Common myeloid progenitor, CD34-positive (primary cell): ENCODE measurements around the gene YARS1.
A peak's percentile ranks its signal among the peaks of the same experiment; 100 is the strongest.
"Not testable (repeated sequence)": the region's sequence is repeated elsewhere in the genome, so short reads cannot be mapped to it uniquely, and the experiment has no call there.

Experiments used
- CTCF ChIA-PET: fragments of 350-600 bp; sonication (Branson Sonifier 250); formaldehyde crosslinking; loops from one replicate; lab custom pipeline; 2021; ENCODE audit warnings: antibody characterized with exemption; lab: Charles Lee
- POLR2A ChIA-PET: fragments of 350-600 bp; sonication (Branson Sonifier 250); formaldehyde crosslinking; loops from one replicate; lab custom pipeline; 2021; ENCODE audit warnings: antibody characterized with exemption; lab: Charles Lee
- DNase-seq, 3 donors: peaks; one replicate each; pipeline versions ENCODE4 v3.0.0 to v3.0.0-alpha.2; 2013
- H3K27ac ChIP-seq, 2 experiments: 1 replicate in 1 of 2; 2 replicates in 1 of 2; pipeline ENCODE4 v1.7.0; 2013; ENCODE audit warnings: inconsistent platforms in 2 of 2, low read length in 2 of 2, mild to moderate bottlenecking in 2 of 2, low read depth in 1 of 2, moderate library complexity in 1 of 2; ENCODE audit not compliant: severe bottlenecking in 2 of 2, insufficient read depth in 1 of 2, poor library complexity in 1 of 2
- H3K27me3 ChIP-seq, 5 experiments: replicated peaks in 2 of 5; 1 replicate in 3 of 5; 2 replicates in 2 of 5; pipeline versions ENCODE4 v1.6.1 to v1.7.0; 2013; ENCODE audit warnings: low read length in 4 of 5, mild to moderate bottlenecking in 2 of 5, moderate library complexity in 2 of 5, inconsistent platforms in 1 of 5; ENCODE audit not compliant: insufficient read depth in 5 of 5, control insufficient read depth in 4 of 5
- H3K36me3 ChIP-seq, 4 experiments: 1 replicate in 2 of 4; 2 replicates in 2 of 4; pipeline versions ENCODE4 v1.6.1 to v1.7.0; 2013; ENCODE audit warnings: low read length in 3 of 4, control low read depth in 1 of 4, mild to moderate bottlenecking in 1 of 4; ENCODE audit not compliant: control insufficient read depth in 4 of 4, insufficient read depth in 4 of 4
- H3K4me1 ChIP-seq, 4 experiments: 1 replicate in 3 of 4; 2 replicates in 1 of 4; pipeline versions ENCODE4 v1.6.1 to v1.7.1; 2013; ENCODE audit warnings: low read length in 3 of 4, mild to moderate bottlenecking in 3 of 4, control low read depth in 1 of 4, inconsistent platforms in 1 of 4, moderate library complexity in 1 of 4; ENCODE audit not compliant: control insufficient read depth in 4 of 4, insufficient read depth in 4 of 4; ENCODE audit errors: control extremely low read depth in 1 of 4
- H3K4me3 ChIP-seq, 7 experiments: 1 replicate in 4 of 7; 2 replicates in 3 of 7; pipeline versions ENCODE4 v1.5.1 to v1.7.0; 2013; ENCODE audit warnings: mild to moderate bottlenecking in 7 of 7, low read length in 6 of 7, moderate library complexity in 6 of 7, inconsistent platforms in 2 of 7, low read depth in 2 of 7, control low read depth in 1 of 7; ENCODE audit not compliant: insufficient read depth in 4 of 7, control insufficient read depth in 1 of 7; ENCODE audit errors: extremely low read depth in 1 of 7
- H3K9me3 ChIP-seq, 5 experiments: 1 replicate in 4 of 5; 2 replicates in 1 of 5; pipeline versions ENCODE4 v1.6.1 to v1.7.1; 2013; ENCODE audit warnings: low read length in 4 of 5, mild to moderate bottlenecking in 2 of 5, inconsistent platforms in 1 of 5, low read depth in 1 of 5, moderate library complexity in 1 of 5; ENCODE audit not compliant: control insufficient read depth in 4 of 5, insufficient read depth in 2 of 5; ENCODE audit errors: control extremely low read depth in 1 of 5
- WGBS: methylation state at CpG from one replicate; pipeline ENCODE4 v1.1.5; 2013; ENCODE audit not compliant: insufficient coverage; 5-methylcytosine and 5-hydroxymethylcytosine counted together

YARS1 gene

DNA sequence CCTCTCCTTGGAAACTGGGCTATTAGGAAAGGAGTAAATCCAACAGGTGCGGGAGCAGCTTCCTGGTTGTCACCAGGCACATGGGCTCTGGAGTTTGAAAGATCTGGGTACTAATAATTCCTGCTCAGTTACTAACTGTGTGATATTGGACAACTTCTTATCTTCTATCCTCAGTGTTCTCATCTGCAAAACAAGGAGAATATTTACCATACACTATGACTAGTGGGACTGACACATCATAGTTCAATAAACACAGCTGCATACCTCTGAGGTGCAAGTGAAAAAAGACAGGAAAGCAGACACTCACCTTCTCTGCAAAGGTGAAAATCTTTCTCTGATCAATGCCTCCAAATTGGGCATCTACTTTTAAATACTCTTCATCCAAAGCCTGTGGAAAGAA lies 19.7 kb downstream of the YARS1 start:
- no peak for DNase-seq
- Histone ChIP-seq H3K36me3 (peaks cover 13 to 67% (median 47%) of the 10 kb centered on the region in 4 experiments), H3K4me1 (no peaks in the 10 kb centered on the region), H3K27ac (no peak overlapping the region), H3K27me3 (no peaks in the 10 kb centered on the region), H3K4me3 (no peak overlapping the region), H3K9me3 (no peaks in the 10 kb centered on the region)
- POLR2A ChIA-PET, result no interaction called here
- no CpG with 5 or more reads among the region's 1 CpG for WGBS
- CTCF ChIA-PET, result no interaction called here

DNA sequence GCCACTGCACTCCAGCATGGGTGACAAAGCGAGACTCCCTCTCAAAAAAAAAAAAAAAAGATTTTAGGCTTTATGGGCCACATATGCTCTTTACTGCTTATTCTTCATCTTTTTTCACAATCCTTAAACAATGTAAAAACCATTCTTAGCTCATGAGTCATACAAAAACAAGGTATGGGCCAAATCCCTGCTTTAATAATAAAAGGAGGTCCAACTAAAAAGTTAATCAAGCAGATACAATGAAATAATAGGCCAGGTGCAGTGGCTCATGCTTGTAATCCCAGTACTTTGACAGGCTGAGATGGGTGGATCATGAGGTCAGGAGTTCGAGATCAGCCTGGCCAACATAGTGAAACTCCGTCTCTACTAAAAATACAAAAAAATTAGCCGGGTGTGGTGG lies 21.4 kb downstream of the YARS1 start:
- H3K27ac ChIP-seq, DNase-seq, H3K9me3 ChIP-seq, H3K27me3 ChIP-seq, CTCF ChIA-PET, H3K4me3 ChIP-seq, POLR2A ChIA-PET, H3K4me1 ChIP-seq: not testable (repeated sequence)
- WGBS, result 100% methylated on average over 1 of the region's 4 CpGs
- H3K36me3 ChIP-seq, result peaks cover 9 to 69% (median 49%) of the 10 kb centered on the region in 4 experiments

DNA sequence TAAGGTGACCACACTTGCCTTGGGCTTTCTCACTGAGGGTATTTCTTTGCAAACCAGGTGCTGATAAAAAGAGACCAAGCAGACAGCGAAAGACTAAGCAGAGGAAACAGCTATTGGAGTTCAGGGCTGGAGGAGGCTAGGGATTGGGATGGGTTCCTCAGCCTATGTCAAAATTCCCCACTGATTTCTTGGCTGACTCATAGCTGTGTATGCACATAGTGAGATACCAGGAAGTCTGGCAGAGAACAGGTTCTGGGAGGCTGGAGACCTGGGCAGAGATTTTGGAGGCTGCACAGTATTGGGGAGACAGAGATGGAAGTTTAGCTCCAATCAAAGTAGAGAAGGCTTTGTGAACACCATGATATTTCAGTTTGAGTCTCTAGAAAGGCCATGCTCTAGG lies 25.3 kb downstream of the YARS1 start:
- ChIA-PET POLR2A (no interaction called here), CTCF (interaction anchor here (1.1 to 1.8 kb wide), 2 partner anchors 16 to 19 kb away, joined by 3 to 5 read pairs; no protein-coding TSS in a partner anchor)
- Histone ChIP-seq H3K4me3 (no peak overlapping the region), H3K4me1 (no peaks in the 10 kb centered on the region), H3K36me3 (peaks cover 12 to 60% (median 39%) of the 10 kb centered on the region in 4 experiments), H3K9me3 (no peaks in the 10 kb centered on the region), H3K27me3 (no peaks in the 10 kb centered on the region), H3K27ac (no peak overlapping the region)
- WGBS, result 100% methylated on average over 1 of the region's 1 CpG
- no peak for DNase-seq

DNA sequence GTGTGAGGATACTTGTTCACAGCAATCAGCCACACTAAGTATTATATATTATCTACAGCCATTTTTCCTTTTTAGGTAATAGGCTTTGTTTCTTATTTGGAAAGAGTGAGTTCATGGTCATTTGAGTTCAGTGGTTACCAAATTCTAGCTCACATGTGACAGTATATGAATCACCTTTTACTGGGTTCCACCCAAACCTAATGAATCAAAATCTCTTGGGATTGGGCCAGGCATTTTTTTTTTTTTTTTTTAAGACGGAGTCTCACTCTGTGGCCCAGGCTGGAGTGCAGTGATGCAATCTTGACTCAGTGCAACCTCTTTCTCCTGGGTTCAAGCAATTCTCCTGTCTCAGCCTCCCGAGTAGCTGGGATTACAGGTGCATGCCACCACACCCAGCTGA lies 27.8 kb downstream of the YARS1 start:
- WGBS, result no CpG with 5 or more reads among the region's 2 CpGs

DNA sequence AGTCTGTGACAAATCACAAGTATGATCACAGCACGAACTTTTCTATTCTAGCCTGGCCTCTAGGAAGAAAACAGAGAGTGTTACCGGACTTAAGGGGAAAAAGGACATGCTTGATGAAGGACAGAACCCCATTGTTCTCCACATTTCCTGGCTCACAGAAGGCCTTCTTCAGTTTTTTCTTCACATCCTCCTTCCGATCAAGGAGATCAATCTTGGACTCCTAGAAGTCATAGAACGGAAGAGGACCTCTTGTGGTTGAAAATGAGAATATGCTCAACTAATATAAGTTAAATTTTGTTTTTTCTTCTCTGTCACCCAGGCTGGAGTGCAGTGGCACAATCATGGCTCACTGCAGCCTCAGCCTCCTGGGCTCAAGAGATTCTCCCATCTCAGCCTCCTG lies 30.3 kb downstream of the YARS1 start:
- peaks cover 22 to 71% (median 61%) of the 10 kb centered on the region in 4 experiments for H3K36me3 ChIP-seq
- WGBS, result 70% methylated on average over 2 of the region's 4 CpGs
- CTCF ChIA-PET, result interaction anchor here (1.4 to 2.5 kb wide), 2 partner anchors 12 to 75 kb away, joined by 4 to 16 read pairs; no protein-coding TSS in a partner anchor
- H3K9me3 ChIP-seq, result no peaks in the 10 kb centered on the region
- no peaks in the 10 kb centered on the region for H3K27me3 ChIP-seq
- DNase-seq, result peak; percentile 28 to 52 (median 51)
- POLR2A ChIA-PET, result interaction anchor here (1.1 kb wide), 1 partner anchor 261 kb away, joined by 3 read pairs; no protein-coding TSS in a partner anchor
- no peak overlapping the region for H3K4me3 ChIP-seq
- H3K4me1 ChIP-seq, result no peaks in the 10 kb centered on the region
- H3K27ac ChIP-seq, result no peak overlapping the region

More for the DNA sequence above, 27.8 kb downstream of the YARS1 start:
- not testable (repeated sequence) for H3K27me3 ChIP-seq, H3K4me3 ChIP-seq, H3K4me1 ChIP-seq, H3K27ac ChIP-seq, H3K9me3 ChIP-seq, DNase-seq
- peaks cover 19 to 65% (median 48%) of the 10 kb centered on the region in 4 experiments for H3K36me3 ChIP-seq
- ChIA-PET POLR2A (interaction anchor here (0.9 kb wide), 1 partner anchor 11 kb away, joined by 4 read pairs; no protein-coding TSS in a partner anchor), CTCF (interaction anchor here (0.6 to 2.2 kb wide), 3 partner anchors 15 to 445 kb away, joined by 3 to 4 read pairs (median 4); no protein-coding TSS in a partner anchor)

DNA sequence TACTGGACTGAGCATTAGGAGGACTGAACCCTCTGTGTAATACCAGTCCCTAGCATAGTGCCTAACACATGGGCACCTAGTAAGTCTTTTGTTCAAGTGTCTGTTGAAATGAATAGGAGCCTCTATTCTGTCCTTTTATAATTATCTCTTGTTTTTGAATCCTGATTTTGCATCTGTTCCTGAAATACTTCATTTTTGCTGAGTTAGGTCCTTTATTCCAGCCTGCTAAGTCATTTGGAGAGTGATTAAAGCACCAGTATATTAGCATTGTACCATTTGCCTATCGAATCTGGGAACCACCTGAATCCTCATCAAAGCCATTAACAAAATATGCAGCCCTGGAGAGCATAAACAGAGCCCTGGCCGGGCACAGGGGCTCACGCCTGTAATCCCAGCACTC lies 32.3 kb downstream of the YARS1 start:
- Histone ChIP-seq H3K4me1 (no peaks in the 10 kb centered on the region), H3K27ac (no peak overlapping the region), H3K9me3 (no peaks in the 10 kb centered on the region), H3K4me3 (no peak overlapping the region), H3K36me3 (peaks cover 28 to 80% (median 70%) of the 10 kb centered on the region in 4 experiments), H3K27me3 (no peaks in the 10 kb centered on the region)
- ChIA-PET CTCF (interaction anchor here (1.5 to 3.9 kb wide), 2 partner anchors 11 to 12 kb away, joined by 5 to 26 read pairs; no protein-coding TSS in a partner anchor), POLR2A (no interaction called here)
- no peak for DNase-seq
- 96% methylated on average over 3 of the region's 3 CpGs for WGBS

DNA sequence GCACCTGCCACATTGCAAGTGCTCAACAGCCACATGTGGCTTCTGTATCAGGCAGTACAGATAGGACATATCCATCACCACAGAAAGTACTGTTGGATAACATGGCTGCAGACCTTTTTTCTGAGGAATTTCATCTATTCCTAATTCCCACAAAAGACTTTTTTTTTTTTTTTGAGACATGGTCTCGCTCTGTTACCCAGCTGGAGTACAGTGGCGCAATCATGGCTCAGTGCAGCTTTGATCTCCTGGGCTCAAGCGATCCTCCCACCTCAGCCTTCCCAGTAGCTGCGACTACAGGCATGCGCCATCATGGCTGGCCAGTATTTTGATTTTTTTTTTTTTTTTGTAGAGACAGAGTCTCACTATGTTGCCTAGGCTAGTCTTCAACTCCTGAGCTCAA lies 33.3 kb downstream of the YARS1 start:
- Histone ChIP-seq H3K4me3 (no peak overlapping the region), H3K27ac (no peak overlapping the region), H3K36me3 (peaks cover 33 to 83% (median 75%) of the 10 kb centered on the region in 4 experiments), H3K27me3 (no peaks in the 10 kb centered on the region), H3K4me1 (no peaks in the 10 kb centered on the region), H3K9me3 (no peaks in the 10 kb centered on the region)
- WGBS, result 100% methylated on average over 3 of the region's 5 CpGs
- no peak for DNase-seq
- CTCF ChIA-PET, result interaction anchor here (2.1 to 3.9 kb wide), 2 partner anchors 11 to 72 kb away, joined by 12 to 26 read pairs; no protein-coding TSS in a partner anchor
- POLR2A ChIA-PET, result no interaction called here
